WERI-Rb-1 (cell line): Measurements from ENCODE around the gene ANKRD42.

ENCODE experiments used
- DNase-seq: peaks from one replicate; pipeline ENCODE4 v3.0.0-alpha.2; 2020
- H3K27ac ChIP-seq: fragments of 250-450 bp; sonication (Bioruptor Pico); 2 replicates; pipeline ENCODE4 v1.5.1; 2020; ENCODE audit warnings: mild to moderate bottlenecking, moderate library complexity
- H3K27me3 ChIP-seq: fragments of 250-450 bp; sonication (Bioruptor Pico); 2 replicates; pipeline ENCODE4 v1.5.1; 2021; ENCODE audit warnings: mild to moderate bottlenecking, low read depth, moderate library complexity; ENCODE audit not compliant: insufficient read depth, severe bottlenecking
- H3K36me3 ChIP-seq: fragments of 250-450 bp; sonication (Bioruptor Pico); 2 replicates; pipeline ENCODE4 v1.5.1; 2020; ENCODE audit warnings: mild to moderate bottlenecking, moderate library complexity
- H3K4me3 ChIP-seq: 2 replicates; pipeline ENCODE4 v1.5.1; 2011; ENCODE audit warnings: low read depth, mild to moderate bottlenecking, control low read depth, low read length
- H3K9me3 ChIP-seq: fragments of 250-450 bp; sonication (Bioruptor Pico); 2 replicates; pipeline ENCODE4 v1.5.1; 2021; ENCODE audit warnings: mild to moderate bottlenecking, moderate library complexity; ENCODE audit not compliant: severe bottlenecking
- TF ChIP-seq, protein P1 (sequence below): IDR thresholded peaks from 2 replicates; pipeline ENCODE4 v1.5.1; 2011; ENCODE audit warnings: low read depth, mild to moderate bottlenecking, control low read depth, inconsistent platforms, low read length

ANKRD42 gene

DNA sequence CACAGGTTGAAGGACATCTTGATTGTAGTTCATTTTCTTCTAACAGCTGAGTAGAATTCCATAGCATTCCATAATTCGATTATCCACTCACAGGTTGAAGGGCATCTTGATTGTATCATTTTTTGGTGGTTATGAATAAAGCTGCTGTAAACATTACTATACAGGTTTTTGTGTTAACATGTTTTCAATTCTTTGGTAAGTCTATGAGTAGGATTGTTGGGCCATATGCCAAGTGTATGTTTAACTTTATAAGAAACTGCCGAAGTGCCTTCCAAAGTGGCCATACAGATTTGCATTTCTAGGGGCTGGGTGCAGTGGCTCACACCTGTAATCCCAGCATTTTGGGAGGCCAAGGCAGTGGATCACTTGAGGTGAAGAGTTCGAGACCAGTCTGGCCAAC lies 44.6 kb downstream of the ANKRD42 start:
- TF ChIP-seq, protein P1, sequence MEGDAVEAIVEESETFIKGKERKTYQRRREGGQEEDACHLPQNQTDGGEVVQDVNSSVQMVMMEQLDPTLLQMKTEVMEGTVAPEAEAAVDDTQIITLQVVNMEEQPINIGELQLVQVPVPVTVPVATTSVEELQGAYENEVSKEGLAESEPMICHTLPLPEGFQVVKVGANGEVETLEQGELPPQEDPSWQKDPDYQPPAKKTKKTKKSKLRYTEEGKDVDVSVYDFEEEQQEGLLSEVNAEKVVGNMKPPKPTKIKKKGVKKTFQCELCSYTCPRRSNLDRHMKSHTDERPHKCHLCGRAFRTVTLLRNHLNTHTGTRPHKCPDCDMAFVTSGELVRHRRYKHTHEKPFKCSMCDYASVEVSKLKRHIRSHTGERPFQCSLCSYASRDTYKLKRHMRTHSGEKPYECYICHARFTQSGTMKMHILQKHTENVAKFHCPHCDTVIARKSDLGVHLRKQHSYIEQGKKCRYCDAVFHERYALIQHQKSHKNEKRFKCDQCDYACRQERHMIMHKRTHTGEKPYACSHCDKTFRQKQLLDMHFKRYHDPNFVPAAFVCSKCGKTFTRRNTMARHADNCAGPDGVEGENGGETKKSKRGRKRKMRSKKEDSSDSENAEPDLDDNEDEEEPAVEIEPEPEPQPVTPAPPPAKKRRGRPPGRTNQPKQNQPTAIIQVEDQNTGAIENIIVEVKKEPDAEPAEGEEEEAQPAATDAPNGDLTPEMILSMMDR, result no peak

DNA sequence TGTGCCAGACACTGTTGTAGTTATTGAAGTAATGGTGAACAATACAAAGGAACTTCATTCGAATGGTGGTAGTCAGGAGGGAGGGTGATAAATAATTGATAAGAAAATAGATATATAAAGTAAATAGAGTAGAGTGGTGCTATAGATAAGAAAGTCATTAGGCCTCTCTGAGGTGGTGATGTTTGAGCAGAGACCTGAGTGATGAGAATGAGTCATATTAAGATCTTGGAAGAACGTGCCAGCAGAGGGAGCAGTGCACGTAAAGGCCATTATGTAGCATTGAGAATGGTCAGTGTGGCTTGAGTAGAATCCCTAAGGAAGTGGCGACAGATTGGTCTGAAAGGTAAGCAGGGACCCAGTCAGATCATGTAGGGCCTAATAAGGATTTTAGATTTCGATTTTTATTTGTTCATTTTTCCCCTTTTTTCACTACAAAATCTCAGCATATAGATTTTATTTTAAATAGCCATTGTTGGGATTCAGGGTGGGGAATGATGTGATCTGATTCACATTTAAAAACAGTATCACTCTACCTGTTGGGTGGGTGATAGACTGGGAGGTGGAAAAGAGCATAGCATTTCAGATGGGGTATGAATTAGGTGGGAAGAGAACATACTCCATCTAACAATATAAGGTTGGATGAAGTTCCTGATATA lies 47.9 kb downstream of the ANKRD42 start:
- peak; percentile 71 for DNase-seq
- Histone ChIP-seq H3K27ac (no peak overlapping the region), H3K36me3 (no peaks in the 10 kb centered on the region), H3K27me3 (no peaks in the 10 kb centered on the region), H3K9me3 (no peaks in the 10 kb centered on the region), H3K4me3 (no peak overlapping the region)
- TF ChIP-seq, protein P1, result peak; percentile 77

More for the DNA sequence above, 44.6 kb downstream of the ANKRD42 start:
- H3K36me3 ChIP-seq, result no peaks in the 10 kb centered on the region
- H3K27ac ChIP-seq, result no peak overlapping the region
- H3K9me3 ChIP-seq, result no peaks in the 10 kb centered on the region
- no peak overlapping the region for H3K4me3 ChIP-seq
- no peak for DNase-seq
- no peaks in the 10 kb centered on the region for H3K27me3 ChIP-seq

DNA sequence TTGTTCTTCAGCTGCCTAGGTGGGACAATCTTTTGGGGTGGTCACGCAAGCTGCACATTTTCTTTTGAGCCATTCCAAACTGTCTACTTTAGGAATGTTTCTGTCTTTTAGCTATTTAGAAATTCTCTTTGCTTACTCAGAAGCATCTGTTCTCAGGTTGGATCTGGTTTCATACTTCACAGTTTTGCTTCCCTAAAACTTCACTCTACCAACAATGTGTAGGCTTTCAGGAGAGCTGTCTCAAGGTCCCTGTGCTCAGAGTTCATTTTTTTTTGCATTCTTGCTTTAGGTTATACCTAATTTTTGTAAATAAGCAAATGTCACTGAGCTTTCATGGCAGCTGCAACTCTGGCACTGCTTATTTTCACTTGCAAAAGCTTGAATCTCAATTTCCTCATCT lies 55.9 kb downstream of the ANKRD42 start:
- Histone ChIP-seq H3K27ac (no peak overlapping the region), H3K9me3 (no peaks in the 10 kb centered on the region), H3K27me3 (no peaks in the 10 kb centered on the region), H3K36me3 (no peaks in the 10 kb centered on the region), H3K4me3 (no peak overlapping the region)
- TF ChIP-seq, protein P1, result no peak
- no peak for DNase-seq

DNA sequence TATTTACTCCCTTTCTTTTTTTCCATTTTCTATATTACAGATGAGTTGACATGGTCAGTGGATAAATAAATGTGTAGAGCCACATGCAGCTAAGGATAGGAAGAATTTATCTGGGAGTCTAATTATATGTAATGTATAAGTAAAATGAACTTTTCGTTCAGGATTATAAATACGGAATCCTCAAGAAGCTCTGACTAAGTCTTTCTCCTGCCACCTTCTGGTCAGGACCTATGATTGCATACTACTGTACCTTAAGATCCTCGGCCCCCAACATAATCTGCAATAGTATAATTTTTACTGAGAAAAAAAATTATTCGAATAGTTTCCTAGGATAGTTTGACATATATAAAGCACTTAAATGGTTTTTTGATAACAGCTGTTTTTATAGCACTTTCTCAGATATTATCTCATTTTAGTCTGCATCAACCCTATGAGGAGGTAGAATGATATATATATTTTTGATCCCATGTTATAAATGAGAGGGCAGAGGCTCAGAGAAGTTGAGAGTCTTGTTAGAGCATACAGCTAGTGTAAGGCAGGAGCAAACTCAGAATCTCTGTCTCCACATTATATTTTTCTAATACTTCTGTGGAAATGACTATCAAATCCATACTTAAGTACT lies 56.6 kb downstream of the ANKRD42 start:
- no peak for DNase-seq
- H3K27me3 ChIP-seq, result no peaks in the 10 kb centered on the region
- H3K27ac ChIP-seq, result no peak overlapping the region
- TF ChIP-seq, protein P1, result peak; percentile 42; the same call in 1 of the 2 replicates
- no peaks in the 10 kb centered on the region for H3K36me3 ChIP-seq
- H3K9me3 ChIP-seq, result no peaks in the 10 kb centered on the region
- H3K4me3 ChIP-seq, result no peak overlapping the region

DNA sequence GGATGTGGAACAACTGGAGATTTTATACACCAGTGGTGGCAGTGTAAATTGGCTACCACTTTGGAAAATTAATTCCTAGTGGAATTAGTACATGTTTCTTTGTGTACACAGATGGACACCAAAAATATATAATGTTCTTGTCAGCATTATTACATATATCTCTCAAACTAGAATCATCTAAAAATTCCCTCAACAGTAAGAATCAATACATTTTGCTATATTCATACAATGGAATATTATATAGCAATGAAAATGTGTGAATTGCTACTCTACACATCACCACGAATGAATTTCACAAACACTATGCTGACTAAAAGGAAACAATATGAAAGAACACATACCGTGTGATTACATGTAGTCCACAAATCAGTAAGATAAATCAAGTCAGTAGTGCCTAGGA lies 58.8 kb downstream of the ANKRD42 start:
- no peaks in the 10 kb centered on the region for H3K27me3 ChIP-seq
- DNase-seq, result no peak
- TF ChIP-seq, protein P1, result no peak
- H3K27ac ChIP-seq, result no peak overlapping the region
- H3K9me3 ChIP-seq, result no peaks in the 10 kb centered on the region
- no peaks in the 10 kb centered on the region for H3K36me3 ChIP-seq
- no peak overlapping the region for H3K4me3 ChIP-seq
